Activated gamma-delta T cell treated with Interleukin-2 at 50 U/mL for 16 hours (primary cell): ENCODE measurements around the gene SUSD6.

Experiments used
- DNase-seq: peaks from one replicate; pipeline ENCODE4 v3.0.0-alpha.2; 2020

The SUSD6 gene

DNA sequence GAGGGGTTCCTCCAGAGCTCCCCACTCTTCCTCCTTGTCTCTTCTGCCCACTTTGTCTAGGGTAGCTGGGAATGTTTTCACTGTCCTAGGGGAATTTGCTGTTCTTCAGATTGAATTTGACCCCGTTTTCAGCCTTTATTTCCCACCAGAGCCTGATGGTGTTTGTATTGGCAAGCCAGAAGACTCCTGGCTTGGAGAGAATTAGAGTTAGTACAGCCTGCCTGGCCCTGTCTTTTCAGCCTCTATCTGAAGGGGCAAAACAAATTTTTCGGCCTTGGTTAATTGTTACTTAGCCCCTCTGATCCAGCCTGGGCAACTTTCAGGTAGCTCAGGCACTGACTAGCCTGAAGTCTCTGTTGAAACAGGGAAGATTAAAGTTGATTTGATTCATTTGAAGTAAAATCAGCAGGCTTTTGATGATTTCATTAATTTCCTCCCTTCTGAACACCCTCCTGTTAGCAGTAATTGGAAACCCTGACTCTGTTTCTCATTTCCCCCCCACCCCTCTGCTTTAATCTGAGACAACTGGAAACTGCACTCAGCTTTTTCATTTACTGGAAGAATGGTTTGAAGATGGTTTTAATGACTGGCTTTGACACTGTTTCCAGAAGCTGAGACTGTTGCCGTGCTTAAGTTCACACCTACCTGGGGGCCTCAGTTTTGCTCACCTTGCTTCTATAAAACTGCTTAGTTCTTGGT, 63.3 kb downstream of the SUSD6 start:
- no peak for DNase-seq

DNA sequence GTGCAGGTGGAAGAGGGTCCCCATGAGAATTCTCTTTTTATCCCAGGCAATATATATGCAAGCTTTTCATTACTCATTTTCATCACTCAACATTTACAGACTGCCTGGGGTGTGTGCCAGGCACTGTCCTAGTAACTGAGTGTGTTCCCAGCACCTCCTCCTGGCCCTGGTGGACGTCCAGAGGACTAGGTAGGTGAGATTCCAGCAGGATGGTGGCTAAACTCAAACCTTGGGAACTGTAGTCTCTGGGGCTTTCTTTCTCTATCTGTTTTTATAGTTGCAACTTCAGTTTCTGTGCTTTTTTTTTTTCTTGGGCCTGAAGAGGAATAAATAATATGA, 63.8 kb downstream of the SUSD6 start:
- DNase-seq, result no peak

DNA sequence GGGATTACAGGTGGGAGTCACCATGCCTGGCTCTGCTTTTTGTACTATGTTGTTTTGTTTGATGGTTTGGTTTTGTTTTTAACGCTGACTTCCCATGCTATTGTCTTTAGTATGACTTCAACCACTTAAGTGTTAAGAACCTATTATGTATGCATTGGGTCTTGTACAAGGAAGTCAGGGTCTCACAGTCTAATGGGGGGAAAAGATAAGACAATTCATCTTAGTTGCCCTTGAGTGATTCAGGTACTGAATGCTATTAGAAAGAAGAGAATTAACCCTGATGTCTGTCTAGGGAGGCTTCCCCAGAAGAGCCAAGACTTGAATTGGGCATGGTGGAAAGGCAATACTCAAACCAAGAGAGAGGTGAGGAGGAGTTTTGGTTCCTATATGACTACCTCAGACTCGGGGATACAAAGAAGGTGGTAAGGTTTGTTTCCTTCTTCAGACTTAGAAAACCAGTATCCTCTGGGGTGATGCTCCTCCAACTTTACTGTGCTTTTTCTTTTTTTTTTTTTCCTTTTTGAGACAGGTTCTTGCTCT, 64.6 kb downstream of the SUSD6 start:
- no peak for DNase-seq

DNA sequence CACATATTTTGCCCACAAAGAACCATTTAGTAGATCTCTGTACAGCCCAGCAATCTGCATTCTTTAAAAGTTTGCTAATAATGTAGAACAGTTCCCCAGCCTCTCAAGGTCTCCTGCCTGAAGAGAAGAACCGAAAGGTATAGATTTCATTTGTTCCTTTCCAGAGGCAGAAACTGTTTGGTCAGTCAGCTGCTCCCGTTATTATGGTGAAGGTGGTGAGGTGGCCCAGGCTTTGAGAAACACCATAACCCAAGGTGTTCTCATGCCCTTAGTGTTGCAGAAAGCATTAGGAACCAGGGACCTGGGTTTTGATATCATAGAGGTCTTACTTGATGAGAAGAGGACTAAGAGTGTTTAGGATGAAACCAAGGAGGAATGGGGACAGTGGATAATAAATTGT, 65.3 kb downstream of the SUSD6 start:
- DNase-seq, result no peak

DNA sequence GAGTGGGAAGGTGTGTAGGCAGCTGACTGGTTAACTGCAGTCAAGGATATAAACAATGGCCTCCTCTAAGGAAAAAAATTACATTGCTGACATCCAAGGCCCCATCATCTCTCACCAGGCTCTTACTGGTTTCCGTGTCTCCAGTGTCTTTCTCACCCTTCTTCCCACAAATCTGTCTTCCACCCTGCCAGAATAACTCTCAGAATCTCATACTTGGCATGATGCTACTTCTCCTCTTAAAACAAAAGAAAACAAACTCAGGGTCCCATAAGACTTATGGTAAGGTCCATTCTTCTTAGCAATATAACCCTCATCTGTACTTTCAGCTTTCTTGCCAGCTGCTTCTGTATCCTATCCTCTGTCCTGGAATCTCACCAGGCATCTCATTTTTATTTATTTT, 68.9 kb downstream of the SUSD6 start:
- DNase-seq, result no peak

DNA sequence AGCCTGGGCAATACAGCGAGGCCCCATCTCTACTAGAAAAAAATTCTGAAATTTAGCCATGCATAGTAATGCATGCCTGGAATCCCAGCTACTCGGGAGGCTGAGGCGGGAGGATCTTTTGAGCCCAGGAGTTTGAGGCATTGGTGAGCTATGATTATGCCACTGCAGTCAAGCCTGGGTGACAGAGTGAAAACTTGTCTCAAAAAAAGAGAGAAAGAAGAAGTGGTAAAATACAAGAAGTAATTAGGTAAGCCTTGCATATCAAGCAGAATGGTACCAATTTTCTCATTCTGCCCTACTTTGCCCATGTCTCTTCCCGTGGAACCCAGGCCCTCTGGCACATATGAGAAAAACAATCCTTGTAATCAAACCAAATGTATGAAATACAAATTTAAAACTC, 70.7 kb downstream of the SUSD6 start:
- no peak for DNase-seq

DNA sequence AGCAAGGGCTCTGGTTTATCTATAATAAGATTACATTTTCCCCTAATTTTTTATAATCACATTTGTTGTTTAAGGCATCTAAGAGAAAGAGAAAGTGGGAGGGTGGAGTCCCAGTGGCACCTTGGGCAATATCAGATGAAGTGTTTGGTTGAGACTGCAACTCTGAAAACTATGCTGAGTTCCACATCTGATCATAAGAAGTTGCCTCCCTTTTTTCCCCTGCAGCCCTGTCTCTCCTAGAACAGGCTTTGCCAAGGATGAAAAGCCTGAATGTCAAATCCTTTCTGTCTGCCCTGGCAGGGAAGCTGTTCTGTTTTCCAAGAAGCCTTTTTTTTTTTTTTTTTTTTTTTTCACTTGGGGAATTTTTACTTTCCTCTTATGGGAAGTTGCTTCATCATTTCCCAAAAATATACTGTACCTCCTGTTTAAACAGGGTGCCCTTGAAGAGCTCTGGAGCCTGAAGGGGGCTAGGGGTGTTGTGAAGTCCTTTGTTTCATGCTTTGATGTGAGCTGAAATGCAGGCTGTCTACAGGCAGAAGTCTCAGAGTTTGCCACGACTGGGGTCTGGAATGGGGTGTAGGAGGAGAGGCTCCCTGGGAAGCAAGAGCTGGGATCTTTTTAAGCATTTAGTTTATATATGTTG, 71.3 kb downstream of the SUSD6 start:
- DNase-seq, result no peak

DNA sequence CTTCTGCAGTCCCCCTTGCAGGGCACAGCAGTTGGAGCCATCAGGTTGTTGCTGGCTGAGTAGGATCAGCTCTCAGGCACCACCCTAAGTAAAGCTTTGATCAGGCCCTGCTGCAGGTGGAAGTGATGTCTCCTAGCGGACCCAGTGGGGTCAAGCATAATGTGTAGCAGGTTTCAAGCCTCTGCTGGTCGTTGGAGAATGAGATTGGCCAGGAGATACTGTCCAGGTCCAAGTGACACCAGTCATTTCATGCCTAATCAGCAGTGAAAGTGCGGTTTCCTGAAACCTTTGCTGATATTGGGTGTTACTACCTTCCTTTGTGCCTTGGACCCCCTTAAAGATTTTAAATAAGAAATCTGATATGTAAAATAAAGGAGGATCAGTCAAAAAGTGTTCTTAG, 72.6 kb downstream of the SUSD6 start:
- no peak for DNase-seq

DNA sequence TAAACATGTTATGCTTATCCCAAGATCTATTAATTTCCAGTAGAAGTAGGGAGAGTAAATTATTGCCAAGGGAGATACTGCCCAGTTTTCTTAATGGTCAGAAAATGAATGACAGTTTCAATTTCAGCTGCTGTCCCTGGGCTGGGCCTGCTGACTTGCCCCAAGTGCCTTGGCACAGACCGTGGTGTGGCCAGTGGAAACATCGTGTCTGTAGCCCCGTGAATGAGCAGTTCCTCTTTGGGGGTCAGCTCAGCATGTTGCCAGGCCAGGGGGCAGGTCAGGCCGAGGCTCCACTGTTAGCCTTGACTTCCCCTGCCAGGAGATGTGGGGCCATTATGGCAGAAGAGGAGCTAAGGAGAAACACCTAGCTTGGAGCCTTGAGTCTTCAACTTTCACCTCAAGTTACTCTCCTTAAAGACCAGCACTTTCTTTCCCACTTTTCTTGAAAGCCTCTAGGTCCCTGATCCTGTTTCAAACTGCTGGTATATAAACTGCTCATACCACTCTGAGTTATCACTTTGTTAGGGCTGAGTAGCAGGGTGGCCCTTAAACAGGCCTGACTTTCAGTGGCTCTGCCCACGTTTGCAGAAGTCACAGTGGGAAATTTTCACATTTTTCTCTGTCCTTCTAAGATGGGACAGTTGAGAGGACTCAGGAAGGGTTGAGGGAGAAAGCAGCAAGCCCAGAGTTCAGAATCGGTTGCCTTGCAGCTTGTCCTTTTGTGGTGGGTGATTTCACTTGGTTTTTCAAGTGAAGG, 73.2 kb downstream of the SUSD6 start:
- DNase-seq, result no peak

DNA sequence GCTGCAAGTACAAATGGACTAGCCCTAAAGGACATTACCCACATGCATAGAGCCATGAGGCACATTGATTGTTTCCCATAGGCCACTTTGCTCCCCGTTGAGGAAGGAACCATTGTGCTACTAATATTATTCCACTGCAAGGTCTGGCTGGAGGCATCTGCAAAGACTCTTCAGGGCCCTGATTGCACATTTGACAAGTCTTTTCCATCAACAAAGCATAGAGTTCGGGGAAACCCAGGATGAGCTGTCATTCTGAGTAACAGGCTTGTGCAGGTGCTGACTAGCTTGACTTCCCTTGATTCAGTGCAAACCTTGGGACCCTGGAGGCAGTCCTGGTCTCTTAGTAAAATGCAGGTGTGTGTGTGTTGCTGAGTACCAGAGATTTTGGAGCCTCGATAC, 73.8 kb downstream of the SUSD6 start:
- DNase-seq, result no peak

DNA sequence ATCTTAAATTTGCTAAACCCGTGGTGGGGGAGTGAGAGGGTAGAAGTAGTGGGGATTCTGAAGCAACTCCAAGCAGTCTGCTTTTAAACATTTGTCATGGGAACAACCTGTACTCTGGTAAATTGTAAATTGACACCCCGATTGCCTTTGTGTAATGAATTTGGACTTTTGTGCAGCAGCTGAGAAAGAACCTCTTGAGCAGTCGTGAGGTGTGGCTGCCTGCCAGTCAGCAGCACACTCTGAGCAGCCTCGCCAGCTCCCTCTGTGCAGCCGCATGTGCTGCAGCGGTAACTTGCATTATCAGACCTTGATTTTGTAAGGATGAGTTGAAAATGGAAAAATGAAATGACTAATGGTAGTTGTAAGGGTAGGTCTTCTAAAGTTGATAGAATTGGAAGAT, 74.3 kb downstream of the SUSD6 start:
- no peak for DNase-seq

DNA sequence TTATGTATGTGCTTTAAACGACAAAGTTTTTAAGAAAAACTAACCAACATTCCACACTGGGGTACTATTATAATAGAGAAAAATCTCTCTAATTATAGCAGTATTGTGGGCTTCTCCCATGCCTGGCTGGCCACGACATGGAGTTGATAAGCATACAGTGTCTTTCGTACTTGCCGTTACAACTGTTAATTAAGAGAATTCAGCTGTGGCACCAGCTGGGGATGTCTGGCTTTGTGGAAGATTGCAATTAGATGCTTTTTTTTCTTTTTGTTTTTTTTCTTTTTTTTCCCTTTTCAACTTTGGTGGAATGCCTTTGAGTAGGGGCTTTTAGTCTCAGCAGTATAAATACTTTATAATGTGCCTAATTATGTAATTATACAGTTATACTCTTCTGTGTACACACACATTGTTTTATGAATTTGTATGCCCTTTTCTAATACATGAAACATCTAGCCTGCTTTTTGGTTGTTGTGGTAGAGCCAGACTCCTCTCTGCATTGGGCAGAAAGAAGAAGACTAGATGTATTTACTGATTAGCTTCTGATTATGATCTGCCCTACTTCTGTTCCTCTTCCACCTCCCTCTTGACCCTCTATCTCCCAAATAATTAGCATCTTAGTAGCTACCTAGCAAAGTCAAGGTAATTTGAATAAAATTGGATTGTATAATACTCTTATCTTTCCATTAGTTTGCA, 76.4 kb downstream of the SUSD6 start:
- DNase-seq, result no peak

DNA sequence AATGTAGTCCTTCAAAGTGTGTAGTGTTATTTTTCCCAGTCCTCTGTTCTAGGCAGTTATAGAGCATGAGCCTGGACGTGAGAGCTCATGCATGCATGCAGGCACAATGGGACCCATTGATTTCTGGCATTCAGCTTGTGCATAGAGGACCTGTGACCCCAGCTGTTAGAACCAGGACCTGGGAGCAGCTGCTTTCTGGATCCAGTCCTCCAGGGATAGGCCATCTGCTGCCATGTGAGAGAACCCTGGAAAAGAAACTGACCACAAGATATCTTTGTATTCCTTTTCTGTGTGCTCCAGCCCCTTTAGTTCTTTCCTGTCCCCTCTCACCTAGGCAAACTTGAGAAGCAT, 76.9 kb downstream of the SUSD6 start:
- DNase-seq, result no peak

DNA sequence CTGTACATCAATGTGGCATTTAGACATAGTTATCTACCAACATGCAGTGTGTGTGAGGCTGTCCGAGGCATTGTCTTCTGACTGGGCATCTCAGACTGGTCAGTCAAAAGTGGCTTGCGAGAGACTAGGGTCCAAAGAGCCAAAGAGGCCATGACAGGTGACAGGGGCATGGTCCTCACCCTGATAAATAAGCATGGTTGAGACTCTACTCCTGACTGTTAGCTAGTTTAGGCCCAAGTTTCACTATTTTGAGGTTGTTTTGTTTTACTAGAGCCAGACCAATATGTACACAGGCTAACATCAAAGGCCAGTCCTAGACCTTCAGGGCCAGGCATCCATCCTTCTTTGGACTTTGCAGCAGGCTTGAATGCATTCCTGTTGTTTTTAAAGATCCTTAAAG, 78.6 kb downstream of the SUSD6 start:
- DNase-seq, result no peak

DNA sequence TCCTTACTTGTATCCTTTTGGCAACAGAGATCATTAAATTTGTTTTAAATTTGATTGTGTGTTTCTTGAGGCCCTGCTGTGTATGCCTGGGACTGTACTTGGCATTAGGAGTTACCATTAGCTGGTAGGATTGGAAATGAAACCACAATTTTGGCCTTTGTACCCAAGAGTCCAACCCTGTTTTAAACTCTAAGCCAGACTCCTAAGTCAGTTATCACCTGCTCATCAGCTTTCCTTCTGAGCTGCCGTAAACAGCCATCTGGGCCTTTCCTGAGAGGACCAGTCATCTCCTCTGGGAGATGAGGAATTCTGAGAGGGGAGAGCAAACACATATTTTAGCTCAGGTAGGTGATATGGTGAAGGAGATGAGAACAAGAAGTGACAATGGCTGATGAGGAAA, 81.2 kb downstream of the SUSD6 start:
- no peak for DNase-seq

DNA sequence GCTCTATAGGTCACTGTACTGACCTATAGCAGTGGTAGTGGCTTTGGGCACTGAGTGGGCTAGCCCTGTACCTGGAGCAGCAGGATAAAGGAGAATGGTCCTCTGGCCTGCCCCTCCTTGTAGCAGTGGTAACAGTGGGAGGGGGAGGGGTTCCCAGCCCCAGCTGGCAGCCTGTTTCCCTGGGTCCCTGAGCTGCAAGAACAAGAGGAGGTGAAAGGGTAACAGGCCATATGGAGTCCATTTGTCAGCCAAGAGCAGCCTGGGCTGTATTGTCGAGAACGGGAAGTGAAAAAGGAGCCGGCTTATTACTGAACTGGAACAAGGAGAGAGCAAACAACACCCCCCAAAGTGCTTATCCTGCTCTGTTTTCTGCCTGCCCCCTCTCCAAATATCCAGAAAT, 81.7 kb downstream of the SUSD6 start:
- no peak for DNase-seq

DNA sequence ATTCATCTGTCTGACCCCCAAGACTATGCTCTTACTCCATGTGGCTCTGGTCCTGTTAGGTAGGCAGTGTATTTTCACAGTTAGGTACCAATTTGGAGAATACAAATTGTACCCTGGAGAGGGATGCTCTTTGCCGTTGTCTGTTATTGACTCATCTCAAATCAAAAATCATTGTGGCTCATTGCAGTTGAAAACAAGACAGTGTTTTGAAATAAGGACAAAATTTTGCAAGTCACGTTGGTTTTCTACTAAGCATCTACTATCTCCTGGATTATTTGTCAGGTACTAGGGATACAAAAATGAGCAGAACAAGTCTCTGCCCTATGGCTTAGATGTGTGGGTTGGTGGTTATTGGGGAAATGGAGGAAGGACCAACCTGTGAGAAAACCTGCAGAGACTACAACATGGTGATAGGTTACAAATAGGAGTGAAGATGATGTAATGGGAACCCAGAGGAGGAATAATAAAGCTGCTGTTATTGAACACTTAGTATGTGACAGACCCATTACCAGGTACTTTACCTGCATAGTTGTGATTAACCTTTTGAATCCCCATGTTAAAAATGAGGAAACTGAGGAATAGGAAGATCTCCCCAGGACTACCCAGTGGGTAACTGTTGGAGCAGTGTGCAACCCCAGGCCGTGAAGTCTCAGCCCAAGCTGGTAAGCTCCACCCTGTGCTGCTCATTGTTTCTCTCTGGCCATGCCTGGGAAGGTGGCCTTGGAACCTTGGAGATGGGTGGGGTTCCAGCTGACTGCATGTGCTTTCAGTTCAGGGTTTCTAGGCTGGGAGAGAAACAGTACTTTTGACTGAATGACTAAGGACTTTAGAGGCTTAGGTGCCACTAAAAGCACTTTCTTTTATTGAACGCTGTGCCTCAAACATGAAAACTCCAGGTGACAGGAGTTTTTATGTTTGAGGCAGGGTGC, 82.7 kb downstream of the SUSD6 start:
- DNase-seq, result no peak

DNA sequence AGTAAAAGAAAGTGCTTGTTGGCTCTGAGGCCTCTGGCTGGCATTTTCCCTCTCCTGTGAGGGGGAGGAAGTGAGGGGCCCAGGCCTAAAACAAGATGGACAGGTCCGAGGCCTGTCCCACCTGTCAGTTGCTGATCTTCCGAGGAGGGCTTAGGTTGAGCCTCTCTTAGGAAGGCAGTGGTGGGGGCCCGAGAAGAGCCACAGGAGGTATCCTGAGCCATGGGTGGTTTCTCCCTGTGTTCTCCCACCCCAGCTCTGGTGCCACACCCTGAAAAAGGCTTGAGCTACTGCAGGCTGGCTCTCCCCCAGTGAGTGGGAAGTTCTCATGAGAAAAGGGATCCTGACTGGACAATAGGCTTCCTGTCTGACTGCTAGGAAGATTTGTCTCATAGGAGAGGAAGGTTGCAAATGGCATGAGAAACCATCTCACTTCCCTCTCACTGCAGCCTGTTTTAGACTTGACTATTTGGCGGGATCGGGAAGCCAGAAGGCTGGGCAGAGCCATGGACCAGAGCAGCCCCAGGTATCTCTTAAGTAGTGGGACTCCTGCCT, 83.4 kb downstream of the SUSD6 start:
- no peak for DNase-seq

DNA sequence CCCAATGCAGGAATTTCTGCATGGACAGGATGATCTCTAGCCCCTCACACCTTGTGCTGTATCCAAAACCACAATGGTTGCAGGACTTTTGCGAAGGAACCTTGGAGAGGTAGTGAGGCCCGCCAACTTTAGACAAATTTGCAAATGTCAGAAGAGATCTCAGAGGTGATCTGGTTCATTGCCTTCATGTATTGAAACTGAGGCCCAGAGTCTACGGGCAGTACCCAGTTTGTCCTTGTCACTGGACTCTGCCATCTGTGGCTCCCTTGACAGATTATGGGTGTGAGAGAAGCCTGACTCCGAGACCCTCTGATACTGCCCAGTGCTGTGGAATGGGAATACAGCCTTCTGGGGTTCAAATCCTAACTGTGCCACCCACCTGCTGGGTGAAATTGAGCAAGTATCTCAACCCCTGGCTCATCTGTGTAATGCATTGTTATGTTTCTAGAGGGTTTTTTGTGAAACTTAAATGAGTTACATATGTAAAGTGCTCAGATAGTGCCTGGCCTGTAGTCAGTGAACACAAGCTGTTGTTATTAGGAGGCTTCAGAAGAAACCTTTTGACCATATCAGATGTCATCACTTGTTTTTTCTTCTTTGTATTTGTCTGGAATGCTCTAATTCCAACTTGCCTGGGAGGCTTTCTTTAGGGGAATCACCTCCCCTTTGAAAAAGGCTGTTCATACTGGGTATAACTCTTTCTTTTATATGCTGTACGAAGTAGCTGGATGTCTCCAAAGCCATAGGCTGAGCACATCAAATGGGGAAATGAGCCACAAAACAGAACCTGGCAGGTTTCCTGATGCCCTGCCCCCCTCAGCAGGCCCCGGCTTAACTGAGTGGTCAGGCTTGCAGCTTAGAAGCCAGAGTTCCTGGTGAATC, 84.2 kb downstream of the SUSD6 start:
- no peak for DNase-seq

DNA sequence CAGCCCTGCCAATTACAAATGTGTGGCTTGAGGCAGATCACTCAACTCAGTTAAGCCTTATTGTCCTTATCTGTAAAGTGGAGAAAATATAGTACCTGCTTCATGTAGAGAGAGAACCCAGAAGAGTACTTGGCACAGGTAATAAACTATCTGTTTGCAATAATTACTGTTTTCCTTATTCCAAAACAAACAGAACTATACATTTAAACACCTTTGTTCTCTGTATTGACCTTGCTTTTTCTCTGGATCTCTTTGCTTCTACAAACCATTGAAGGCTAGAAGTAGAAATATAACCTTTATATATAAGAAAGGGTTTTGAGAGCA, 84.8 kb downstream of the SUSD6 start:
- no peak for DNase-seq
